Measurements from ENCODE around the gene OCSTAMP.

- TF ChIP-seq CTCF (IDR thresholded peaks at IDR 0.05) (no peak), POLR2A (IDR thresholded peaks at IDR 0.05) (no peak)
These were observed 30.3 kb upstream of the OCSTAMP start for GRCh38 chr20:46580613-46581205.

Measured in esophagus squamous epithelium (tissue), 4 donors.